C4-2B (cell line): ENCODE results near the gene TANC1.
A peak's percentile ranks its signal among the peaks of the same experiment; 100 is the strongest.

Experiments
- H3K27ac ChIP-seq: fragments of 450-650 bp; 2 replicates; pipeline ENCODE4 v1.5.1; 2017
- CTCF ChIP-seq: fragments of 450-650 bp; conservative IDR thresholded peaks from 2 replicates; pipeline ENCODE4 v1.5.1; 2017; ENCODE audit warnings: mild to moderate bottlenecking
- ZFX ChIP-seq: fragments of 450-650 bp; IDR thresholded peaks from 2 replicates; pipeline ENCODE4 v1.6.1; 2017

The TANC1 gene

GRCh38 chr2:159080641-159081040 is 112.2 kb downstream of the TANC1 start:
- TF ChIP-seq CTCF (no peak), ZFX (no peak)

GRCh38 chr2:159082119-159082518 is 113.7 kb downstream of the TANC1 start:
- peak overlapping the region; percentile 75 for H3K27ac ChIP-seq

More at GRCh38 chr2:159080641-159081040, 112.2 kb downstream of the TANC1 start:
- no peak overlapping the region; the same call in 1 of the 2 replicates for H3K27ac ChIP-seq

DNA sequence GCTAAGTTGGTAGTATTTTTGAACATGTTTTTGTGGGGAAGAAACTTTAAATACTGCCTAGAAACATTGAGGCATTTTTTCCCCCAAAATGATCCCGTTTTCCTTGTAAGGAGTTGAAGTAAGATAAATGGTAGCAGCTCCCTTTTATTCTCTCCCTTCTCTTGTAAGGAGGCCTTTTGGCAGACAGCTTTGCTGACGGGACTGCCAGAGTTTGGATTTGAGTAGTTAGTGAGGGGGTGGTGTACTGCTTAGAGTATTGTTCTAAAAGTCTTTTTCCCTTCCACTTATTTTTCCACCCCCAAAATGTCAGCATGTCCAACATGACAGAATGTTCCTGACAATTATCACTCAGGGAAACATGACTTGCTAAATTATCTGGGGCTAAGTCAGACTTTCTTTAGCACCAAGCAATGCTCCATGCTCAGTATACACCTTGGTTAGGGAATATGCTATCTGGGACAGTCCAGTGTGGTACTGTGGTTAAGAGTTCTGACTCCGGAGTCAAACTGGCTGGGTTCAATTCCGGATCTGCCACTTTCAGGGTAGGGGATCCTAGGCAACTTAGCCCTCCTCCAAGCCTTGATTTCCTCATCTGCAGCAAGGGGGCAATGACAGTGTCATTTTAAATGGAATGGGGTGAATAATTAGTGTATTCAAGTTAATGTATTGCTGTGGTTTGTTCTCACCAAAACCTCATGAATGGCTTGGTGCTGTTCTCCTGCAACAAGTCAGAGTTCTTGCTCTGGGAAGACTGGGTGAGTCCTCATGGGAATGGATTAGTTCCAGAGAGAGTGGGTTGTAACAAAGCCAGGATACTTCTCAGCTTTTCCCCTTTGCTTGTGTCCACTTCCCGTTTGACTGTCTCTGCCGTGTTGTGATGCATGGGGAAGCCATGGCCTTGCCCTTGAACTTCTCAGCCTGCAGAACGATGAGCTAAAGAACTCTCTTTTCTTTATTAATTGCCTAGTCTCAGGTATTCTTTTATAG is 116.2 kb downstream of the TANC1 start:
- H3K27ac ChIP-seq: peak overlapping the region; percentile 43
- TF ChIP-seq ZFX (no peak), CTCF (no peak)

More at GRCh38 chr2:159082119-159082518, 113.7 kb downstream of the TANC1 start:
- TF ChIP-seq ZFX: no peak
- no peak for TF ChIP-seq CTCF

- H3K27ac ChIP-seq: no peak overlapping the region
- no peak for TF ChIP-seq CTCF
- TF ChIP-seq ZFX: no peak
Measured at GRCh38 chr2:159086342-159086741, 117.9 kb downstream of the TANC1 start.

DNA sequence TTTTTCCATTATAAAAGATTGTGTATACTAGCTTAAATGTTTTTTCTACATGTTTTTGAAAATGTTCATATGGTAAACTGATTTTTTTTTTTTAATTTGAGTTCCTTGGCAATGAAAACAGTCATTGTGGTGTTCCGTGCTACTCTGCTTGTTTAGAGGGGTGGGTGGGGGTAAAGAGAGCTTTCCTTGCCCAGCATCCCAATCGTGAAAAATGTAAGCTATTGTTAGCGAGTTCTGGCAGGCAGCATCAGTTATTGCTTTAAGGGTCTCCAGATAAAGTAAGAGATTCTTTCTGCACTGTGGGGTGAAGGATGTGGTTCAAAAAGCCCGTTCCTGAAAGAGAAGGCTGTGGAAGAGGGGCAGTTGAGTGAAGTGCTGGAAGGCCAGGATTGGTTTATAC is 118.4 kb downstream of the TANC1 start:
- no peak overlapping the region for H3K27ac ChIP-seq
- no peak for TF ChIP-seq ZFX
- TF ChIP-seq CTCF: no peak

DNA sequence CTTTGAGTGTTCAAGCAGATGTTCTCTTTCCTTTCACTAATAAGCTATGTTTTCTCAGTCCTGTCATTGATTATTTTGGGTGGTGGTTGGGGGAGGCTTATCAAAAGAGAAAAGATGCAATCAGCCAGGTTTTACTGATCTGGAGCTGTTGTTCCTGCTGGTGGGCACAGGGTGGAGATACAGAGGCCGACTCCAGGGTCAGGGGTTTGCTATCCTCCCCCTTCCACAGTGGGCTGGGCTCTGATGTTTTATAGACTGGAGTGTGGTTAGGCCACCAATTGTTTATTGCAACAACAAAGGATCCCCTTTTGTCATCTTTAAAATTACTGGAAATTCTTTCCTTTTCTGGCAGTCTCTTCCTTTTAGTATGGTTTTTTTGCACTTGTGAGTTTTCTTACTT is 120.5 kb downstream of the TANC1 start:
- peak overlapping the region; percentile 51; the same call in 1 of the 2 replicates for H3K27ac ChIP-seq
- TF ChIP-seq ZFX (no peak), CTCF (no peak)

DNA sequence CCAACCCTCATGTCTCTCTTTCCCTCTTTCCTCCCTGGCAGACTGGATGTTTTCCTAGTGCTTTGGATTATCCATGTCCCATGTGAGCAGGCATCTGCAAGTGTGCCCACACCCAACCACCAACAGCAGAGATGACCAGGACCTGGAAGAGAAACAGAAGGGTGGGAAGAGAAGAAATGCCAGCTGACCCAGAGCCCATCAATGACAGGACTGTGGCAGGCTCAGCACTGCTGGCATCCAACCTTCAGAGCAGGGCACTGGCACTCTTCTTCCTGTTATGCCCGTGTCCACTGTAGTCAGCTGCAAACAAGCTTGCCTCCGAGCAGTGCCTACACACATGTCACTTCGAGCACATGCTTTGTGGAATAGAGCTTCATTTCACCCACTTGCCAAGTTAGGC is 121.1 kb downstream of the TANC1 start:
- H3K27ac ChIP-seq: peak overlapping the region; percentile 51
- TF ChIP-seq CTCF (no peak), ZFX (no peak)
